ENCODE data around the gene PPP1R3G. TPM values are rescaled to one million over a fixed set of nuclear protein-coding genes. Genes with fewer than 3 reads are reported as not detected.

Gene PPP1R3G
- total and polyA plus RNA-seq, 2 of the 13 experiments (the other 11 are each of a cell fraction or from before 2014, with no cell fraction given), result 1.2 to 1.3 TPM

DNA sequence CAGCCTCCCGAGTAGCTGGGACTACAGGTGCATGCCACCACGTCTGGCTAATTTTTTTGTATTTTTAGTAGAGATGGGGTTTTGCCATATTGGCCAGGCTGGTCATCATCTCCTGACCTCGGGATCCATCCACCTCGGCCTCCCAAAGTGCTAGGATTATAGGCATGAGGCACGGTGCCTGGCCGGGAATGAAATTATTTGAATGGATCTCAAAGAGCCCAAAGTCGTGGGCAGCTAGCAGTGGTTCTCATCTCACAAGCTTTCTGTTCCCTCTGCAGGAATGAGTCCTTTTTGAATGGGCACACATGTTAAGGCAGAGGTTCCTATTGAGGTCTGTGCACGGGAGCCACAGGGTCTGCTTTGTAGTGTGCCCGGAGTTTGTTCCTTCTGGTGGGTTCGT, 34.9 kb downstream of the PPP1R3G start:
- TF ChIP-seq BCL6 (CRISPR knock-in tag; IDR thresholded peaks at IDR 0.05), result no peak
- no peak for TF ChIP-seq ZNF451 (CRISPR knock-in tag; IDR thresholded peaks at IDR 0.05)
- no peak for TF ChIP-seq JUNB (CRISPR knock-in tag; IDR thresholded peaks at IDR 0.05; ENCODE audit: borderline replicate concordance)
- TF ChIP-seq ARNTL (CRISPR knock-in tag; IDR thresholded peaks at IDR 0.05), result no peak
- TF ChIP-seq PAF1 (CRISPR knock-in tag; IDR thresholded peaks at IDR 0.05), result no peak
- TF ChIP-seq TARDBP (CRISPR knock-in tag; IDR thresholded peaks at IDR 0.05), result no peak
- no peak for TF ChIP-seq FOXO1 (CRISPR knock-in tag; IDR thresholded peaks at IDR 0.05)
- TF ChIP-seq RBM39 (IDR thresholded peaks at IDR 0.05; ENCODE audit: low read depth, low read length, poor library complexity, severe bottlenecking), result no peak
- TF ChIP-seq ZSCAN20 (CRISPR knock-in tag; IDR thresholded peaks at IDR 0.05; ENCODE audit: borderline replicate concordance), result no peak
- no peak for TF ChIP-seq GABPA (IDR thresholded peaks at IDR 0.05; ENCODE audit: low read depth, low read length)
- no peak for TF ChIP-seq GABPA (CRISPR knock-in tag; IDR thresholded peaks at IDR 0.05; ENCODE audit: low read depth)
- TF ChIP-seq THYN1 (CRISPR knock-in tag; IDR thresholded peaks at IDR 0.05; ENCODE audit: borderline replicate concordance, low read depth), result no peak
- no peak for TF ChIP-seq ZSCAN29 (CRISPR knock-in tag; conservative IDR thresholded peaks at IDR 0.05)
- in situ Hi-C loops (cut with HindIII; ENCODE audit: extremely low pct_ligation_motif_present, low pct_unique_long_range_greater_than_20kb), result no loop called here
- H3K4me1 ChIP-seq (ENCODE audit: insufficient read depth, low read length), result peaks cover 62% of the 10 kb centered on the region
- BruUV-seq (replicated peaks), result no TSS peak
- H3K27ac ChIP-seq (ENCODE audit: extremely low read length, insufficient read depth, low read length), result no peak overlapping the region
- H4K20me1 ChIP-seq (ENCODE audit: insufficient read depth, low read length), result no peaks in the 10 kb centered on the region
- H3K4me3 ChIP-seq (replicated peaks in 1 of 3; ENCODE audit: insufficient read depth in 1 of 3, low read depth in 2 of 3, low read length in 3 of 3), result no peak overlapping the region
- H3K36me3 ChIP-seq (replicated peaks in 1 of 2; ENCODE audit: control insufficient read depth in 1 of 2, insufficient read depth in 2 of 2, low read length in 2 of 2), result no peaks in the 10 kb centered on the region; a peak in 2 of 5 replicates
- no peak overlapping the region for H2AFZ ChIP-seq (ENCODE audit: low read length)
- no peak for ATAC-seq
- H3K9me3 ChIP-seq (ENCODE audit: low read length), result no peaks in the 10 kb centered on the region
- DNase-seq (ENCODE audit: low spot score), result no peak
- intact Hi-C loops (cut with micrococcal nuclease; ENCODE audit: unreplicated experiment), result no loop called here
- POLR2A ChIA-PET, result interaction anchor here (0.7 kb wide), 1 partner anchor 1202 kb away, joined by 3 read pairs; no protein-coding TSS in a partner anchor
- H3K79me2 ChIP-seq (ENCODE audit: insufficient read depth, low read length), result no peaks in the 10 kb centered on the region
- H3K4me2 ChIP-seq (ENCODE audit: low read depth, low read length), result no peak overlapping the region
- CTCF ChIA-PET (ENCODE audit: low intra/inter-chr PET ratio, low total read pairs), result no interaction called here
- WGBS (ENCODE audit: low lambda C conversion rate), result 94% methylated on average over 10 of the region's 10 CpGs
- H3K9ac ChIP-seq (ENCODE audit: insufficient read depth, low read depth, low read length), result no peak overlapping the region
- H3K27me3 ChIP-seq (ENCODE audit: control insufficient read depth in 1 of 2, insufficient read depth in 2 of 2, low read length in 2 of 2), result no peaks in the 10 kb centered on the region
- no peak for FAIRE-seq
